ENCODE data around the gene NUP50.

NUP50 gene

DNA sequence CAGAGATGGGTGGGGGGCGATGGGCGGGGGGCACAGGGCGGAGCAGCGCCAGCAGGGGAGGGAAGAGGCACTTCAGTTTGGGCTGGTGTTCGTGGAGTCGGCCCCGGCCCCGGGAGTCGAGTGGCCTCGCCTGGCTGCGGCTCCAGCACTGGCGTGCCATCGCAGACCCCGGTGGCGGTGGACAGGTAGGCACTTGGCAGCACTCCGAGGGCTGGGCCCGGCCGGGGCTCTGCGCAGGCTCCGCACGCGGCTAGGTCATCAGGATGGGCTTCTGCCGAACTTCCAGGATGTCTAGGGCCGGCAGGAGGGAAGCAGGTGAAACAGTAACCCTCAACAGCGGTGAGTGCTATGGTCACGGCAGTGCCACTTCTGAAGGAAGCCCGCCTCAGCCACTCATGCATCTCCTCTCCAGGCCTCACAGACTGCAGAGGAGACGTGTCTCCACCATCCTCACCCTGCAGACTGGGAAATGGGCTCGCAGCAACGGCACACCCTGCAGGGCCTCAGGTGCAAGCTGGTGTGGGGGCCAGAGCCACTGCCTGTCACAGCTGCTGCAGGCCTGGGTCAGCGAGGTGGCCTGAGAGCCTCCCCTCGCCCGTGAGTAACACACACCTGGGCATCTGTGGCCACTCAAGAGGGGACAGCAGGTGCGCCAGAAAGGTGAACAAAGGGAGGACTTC, 33.3 kb downstream of the NUP50 start:
- DNase-seq, result no peak

DNA sequence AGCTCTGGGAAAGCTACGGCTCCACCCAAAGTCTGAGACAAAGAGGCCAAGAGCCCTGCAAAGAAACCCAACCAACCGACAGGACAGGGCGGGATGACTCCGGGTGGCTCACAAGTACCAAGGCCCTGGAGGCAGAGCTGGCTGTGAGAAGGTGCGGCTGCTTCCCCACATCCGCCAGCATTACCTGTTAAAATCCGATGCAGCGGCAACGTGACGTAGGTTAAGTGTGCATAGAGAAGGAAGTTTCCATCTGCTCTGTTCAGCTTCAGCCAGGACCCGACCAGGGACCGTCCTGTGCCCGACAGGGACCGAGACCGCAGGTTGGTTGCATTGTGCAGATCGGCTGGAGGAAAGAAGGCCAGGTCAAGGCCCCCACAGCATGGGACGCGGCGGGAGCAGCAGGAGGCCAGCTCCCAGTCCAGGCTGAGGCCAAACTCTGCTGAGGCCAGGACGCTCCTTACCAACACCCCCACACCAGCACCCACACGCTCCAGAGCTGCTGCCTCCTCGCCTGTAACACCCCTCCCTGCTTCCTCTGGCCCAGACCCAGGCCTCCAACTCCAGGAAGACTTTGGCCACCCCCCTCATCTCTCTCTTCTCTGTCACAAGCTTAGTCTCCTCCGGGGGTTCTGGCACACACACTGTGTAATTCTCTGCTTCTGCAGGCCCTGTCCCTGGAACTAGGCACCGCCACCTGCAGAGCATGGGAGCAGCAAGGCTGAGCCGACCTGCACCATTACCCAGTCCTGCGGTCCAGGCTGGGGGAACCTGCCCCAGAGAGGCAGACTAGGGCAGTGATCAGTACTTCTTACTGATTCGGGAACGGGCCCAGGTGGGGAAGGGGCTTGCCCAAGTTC, 34.1 kb downstream of the NUP50 start:
- DNase-seq, result no peak

DNA sequence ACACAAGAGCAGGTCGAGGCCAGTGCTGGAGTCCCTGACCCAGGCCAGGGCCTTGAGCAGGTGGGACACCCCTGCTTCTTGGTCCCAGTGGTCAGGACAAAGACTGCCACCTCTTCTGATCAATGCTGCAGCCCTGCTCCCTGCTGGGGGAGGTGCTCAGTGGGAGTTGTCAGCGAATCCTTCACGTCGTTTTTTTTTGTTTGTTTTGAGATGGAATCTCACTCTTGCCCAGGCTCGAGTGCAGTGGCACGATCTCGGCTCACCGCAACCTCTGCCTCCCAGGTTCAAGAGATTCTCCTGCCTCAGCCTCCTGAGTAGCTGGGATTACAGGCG, 34.7 kb downstream of the NUP50 start:
- no peak for DNase-seq

DNA sequence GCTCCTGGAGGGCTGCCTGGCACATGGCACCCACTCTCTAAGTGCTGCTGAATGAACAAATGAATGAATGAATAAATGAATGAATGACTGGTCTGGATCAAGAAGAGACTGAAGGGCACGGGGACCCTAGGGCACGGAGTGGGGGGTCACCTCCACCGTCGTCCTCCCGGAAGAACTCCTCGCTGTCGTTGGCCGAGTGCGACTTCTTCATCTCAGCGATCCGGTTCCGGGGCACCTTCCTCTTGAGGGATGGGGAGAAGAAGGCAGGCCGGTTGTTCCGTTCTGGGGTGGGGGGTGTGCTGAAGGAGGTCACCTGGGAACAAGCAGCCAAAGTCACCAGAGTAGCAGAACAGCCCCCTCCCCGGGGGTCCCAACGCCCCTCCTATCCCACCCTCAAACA, 36.0 kb downstream of the NUP50 start:
- no peak for DNase-seq

DNA sequence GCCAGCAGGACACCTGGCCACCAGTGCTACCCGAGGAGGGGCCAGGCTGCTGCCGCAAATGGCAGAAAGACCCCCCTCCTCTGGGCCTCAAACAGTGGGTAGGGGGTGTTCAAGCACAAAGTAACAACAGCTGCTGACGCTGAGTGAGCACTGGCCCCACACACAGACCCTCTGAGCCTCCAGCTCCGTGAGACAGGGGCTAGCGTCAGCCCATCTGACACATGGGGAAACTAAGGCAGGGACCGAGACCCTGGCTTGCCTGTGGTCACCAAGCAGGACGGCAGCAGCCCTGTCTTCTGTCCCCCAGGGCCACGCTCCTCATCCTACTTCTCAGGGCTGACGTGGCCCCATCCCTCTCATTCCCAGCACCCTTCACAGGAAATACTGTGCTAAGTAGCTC, 36.5 kb downstream of the NUP50 start:
- no peak for DNase-seq

DNA sequence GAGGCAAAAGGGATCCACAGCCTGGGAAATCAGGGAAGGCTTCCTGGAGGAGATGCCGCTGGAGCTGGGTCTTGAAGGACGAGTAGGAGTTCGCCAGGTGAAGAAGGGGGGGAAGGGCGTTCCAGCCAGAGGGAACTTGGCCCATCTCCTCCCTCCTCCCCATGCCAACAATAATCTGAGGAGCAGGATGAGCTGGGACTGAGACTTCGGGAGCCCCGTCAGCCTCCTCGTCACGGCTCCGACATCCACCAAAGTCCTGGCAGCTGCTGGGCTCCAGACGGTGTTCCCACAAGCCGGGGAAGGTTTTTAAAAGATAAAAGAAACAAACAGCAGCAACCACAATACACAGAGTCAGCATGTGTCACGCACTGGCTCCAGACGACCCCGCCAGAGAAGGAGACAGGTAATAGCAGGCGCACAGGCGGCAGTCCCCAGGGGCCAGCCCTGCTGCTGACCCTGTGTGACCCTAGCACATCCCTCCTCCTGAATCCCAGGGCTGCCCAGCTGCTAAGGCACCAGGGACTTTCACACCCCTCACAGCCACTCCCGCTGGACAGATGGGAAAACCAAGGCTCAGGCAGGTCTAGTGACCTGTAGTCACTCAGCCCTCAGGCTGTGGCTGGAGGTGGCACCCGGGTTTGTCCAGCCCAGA, 37.3 kb downstream of the NUP50 start:
- no peak for DNase-seq

DNA sequence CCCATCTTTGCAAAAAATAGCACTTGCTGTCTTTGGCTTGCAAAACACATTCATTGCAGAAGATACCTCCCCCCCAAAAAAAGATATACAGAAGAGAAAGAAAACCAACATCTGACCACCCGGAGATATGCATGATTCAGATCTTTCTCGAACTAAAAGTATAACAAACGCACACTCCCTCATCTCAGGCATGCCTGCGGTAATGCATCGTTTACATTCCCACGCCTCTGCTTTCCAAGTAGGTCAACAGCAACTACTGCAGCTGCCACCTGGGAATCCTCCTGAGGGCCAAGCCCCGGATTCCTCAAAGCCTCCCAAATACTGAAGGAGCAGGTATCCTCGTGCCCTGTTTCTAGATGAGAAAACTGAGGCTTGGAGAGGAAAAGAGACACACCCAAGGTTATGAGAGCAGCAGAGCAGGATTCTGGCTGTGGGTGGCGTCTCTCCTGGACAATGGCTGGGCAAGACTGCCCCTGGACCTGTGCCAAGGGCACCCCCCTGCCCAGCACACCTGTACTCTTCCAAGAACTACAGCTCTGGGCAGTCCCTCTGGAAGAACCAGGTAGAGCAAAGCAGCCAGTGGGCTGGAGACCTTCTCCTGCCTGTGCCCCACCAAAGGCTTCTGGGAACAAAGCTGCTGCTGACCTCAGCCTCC, 38.1 kb downstream of the NUP50 start:
- DNase-seq, result no peak

DNA sequence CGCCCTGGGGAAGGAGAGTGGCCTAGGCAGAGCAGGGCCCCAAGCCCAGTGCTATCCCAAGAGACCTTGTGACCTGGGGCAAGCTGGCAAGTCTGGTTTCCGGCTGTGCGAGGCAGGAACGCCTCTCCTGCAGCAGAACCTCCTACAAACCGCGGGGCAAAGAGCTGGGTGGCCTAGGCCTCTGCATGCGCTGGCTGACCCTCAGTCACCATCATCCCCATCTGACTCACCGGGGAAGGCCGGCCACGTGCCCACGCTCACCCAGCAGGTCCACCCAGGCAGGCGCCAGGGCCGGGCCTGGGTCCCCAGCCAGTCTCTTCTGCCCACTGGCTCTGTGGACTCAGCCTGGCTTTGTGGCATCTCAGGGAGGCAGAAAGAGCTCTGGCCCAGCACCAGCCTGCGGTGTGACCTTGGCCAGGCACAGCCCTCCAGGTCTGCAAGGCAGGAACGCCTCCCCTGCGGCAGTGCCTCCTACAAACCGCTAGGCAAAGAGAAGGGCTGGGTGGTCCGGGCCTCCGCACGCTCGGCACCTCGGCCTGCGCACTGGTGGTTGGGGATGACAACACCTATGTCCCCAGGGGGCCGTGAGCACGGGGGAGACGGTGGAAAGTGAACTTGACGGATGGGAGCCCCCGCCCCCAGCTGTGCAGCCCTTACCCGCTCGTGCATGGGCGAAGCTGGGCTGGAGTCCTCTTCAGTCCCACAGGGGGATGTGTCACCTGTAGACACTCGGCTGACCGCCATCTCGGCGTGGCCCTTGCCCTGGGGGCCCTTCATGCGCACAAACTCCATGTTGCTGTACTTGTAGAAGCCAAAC, 38.8 kb downstream of the NUP50 start:
- no peak for DNase-seq

DNA sequence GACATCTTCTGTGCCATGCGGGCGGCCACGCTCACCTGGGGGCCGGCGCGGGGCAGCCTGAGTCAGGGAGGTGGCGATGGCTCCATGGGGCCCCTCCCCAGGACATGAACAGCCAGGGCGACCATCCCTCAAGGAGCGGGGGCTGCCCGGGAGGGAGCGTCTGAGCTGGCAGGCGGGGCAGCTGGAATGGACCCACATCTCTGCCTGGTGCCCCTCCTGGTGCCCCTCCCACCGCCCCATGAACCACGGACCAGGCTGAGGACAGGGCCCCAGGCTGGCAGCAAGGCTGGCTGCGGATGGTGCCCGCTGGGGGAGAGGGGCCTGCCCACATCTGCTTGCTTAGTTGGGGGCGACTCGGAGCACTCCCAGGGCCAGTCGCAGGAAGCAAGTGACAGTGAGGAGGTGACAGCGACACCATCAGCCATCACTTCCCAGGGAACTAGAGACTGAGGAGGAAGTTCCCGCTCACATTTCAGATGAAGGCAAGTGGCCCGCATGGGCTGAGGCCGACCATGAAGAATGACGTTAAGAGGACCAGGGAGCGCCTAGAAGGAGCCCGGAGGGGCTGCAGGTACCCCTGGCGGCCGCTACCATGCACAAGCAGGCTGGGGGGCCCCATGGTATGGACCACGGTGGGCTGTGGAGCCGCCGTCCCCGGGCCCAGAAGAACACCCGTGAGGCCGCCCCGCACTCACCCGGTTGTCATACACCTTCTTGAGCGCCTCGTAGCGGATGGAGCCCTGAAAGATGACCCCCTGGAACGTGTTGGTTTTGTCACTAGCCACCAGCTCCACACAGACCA, 39.6 kb downstream of the NUP50 start:
- no peak for DNase-seq

DNA sequence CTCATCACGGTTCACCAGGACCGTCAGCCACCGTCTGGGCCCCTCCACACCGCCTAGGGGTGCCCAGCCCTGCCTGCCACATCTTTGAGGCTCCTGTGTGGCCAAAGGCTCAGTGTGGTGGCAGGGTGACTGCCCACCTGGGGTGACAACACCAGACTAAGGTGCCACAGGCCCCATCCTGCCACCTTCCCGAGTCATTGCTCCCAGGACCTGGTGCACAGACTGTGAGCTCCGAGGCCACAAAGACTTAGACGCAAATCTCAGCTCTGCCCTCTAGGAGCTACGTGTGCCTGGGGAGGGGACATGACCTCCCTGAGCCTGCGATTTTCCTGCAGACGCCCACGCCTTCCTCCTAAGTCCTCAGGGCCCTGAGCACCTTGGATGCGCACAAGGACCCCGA, 40.5 kb downstream of the NUP50 start:
- DNase-seq, result no peak

DNA sequence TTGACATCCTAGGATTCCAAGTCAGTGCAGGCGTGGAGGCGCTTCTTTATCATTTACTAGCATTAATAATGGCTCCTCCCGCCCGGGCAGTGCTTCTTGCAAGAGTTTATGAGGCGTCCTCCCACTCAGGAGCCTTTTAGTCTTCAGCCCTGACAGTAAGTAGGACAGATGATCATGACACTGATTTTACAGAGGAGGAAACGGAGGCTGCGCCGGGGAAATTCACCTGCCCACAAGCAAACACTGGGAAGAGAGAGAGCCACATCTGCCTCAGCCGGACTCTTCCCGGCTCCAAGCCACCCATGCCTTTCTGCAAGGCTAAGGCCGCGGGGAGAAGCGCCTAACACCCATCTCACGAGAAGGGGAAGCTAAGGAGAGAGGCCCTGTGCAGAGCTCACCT, 41.1 kb downstream of the NUP50 start:
- no peak for DNase-seq

DNA sequence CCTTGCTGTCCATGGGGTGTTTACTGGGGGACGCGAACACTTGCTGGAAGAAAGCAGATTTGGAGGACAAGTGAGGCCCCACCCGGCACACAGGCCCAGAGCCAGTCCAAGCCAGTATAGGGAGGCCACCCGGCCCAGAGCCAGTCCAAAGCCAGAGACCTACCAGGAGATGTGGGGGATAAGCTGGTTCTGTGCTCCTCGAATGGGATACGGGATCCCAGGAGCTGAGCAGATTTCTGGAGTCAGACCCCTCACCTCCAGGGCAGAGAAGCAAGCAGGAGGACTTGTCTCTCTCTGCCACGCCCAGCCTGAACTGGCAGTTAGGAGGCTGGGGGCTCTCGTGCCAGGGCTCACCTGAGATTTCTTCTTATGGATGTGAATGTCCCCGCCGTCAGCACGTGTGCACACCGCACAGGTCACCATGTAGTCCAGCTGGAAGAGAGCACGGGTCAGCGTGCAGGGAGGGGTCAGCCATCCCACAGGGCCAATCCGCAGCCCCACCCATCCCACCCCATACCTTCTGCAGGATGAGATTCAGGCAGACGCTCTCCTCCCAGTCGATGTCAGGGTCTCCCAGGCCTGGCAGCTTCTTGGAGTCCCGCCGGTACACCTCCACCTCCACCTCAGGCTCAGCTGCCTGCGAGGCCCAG, 41.7 kb downstream of the NUP50 start:
- DNase-seq, result no peak

DNA sequence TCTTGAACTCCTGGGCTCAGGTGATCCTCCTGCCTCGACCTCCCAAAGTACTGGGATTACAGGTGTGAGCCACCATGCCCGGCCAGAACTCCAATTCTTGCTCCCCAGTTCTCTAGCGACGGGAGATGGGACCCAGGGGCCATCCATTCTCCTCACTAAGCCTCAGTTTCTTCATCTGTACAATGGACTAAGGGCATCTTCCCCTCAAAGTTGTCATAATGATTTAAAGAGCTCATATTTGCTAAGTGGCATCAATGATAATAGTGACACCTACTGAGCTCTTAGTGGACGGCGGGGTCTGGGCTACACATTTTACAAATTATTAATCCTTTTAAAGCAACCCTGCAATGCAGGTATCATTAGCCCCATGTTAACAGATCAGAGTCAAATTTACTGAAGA, 42.5 kb downstream of the NUP50 start:
- no peak for DNase-seq

DNA sequence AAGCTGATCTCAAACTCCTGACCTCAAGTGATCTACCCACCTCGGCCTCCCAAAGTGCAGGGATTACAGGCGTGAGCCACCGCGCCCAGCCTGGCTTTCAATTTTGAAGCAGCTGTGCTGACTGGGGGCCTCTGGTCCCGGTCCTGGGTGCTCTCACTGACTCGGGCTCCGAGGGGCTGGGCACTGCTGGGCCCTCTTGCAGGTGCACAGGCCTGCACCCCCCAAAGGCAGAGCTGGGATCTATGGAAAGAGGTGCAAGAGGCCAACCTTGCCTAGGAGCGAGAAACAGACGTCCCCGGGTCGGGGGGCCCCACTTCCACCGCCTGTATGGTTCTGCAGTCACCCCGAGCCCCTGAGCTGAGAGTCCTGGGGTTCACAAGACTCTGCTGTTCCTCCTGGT, 43.8 kb downstream of the NUP50 start:
- no peak for DNase-seq

DNA sequence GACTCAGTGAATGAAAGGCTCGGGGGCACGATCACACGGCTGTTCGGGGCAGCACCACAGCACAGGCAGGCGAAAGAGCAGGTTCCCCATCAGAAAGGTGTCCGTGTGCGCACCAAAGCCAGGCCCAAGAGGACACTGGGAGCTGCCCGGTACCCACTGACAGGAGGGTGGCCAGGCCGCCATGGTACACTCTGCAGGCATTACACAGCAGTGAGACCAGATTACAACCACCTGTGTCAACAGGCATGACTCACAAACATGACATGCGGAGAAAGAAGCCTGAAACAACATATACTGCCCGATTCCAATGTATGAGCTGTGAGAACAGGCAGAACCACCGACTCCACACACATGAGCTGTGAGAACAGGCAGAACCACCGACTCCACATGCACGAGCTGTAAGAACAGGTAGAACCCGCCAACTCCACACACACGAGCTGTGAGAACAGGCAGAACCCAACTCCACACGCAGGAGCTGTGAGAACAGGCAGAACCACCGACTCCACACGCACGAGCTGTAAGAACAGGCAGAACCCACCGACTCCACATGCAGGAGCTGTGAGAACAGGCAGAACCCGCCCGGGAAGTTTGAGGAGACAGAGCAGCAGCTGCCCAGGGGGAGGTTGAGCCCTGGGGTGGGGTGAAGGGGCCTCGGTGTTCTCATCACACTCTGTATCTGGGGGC, 44.4 kb downstream of the NUP50 start:
- DNase-seq, result no peak

DNA sequence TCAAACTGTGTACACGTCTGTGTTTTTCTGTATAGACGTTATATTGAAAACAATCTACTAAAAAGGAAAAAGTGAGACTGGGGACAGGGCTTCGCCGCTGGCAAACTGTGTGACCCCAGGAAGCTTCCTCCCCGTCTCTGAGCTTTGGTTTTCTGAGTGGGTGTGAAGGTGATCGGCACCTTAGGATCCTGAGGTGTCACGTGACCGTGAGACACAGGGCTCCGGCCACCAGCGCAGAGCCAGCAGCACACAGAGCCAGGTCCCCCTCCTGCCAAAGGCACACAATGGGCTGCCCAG, 44.9 kb downstream of the NUP50 start:
- DNase-seq, result no peak

DNA sequence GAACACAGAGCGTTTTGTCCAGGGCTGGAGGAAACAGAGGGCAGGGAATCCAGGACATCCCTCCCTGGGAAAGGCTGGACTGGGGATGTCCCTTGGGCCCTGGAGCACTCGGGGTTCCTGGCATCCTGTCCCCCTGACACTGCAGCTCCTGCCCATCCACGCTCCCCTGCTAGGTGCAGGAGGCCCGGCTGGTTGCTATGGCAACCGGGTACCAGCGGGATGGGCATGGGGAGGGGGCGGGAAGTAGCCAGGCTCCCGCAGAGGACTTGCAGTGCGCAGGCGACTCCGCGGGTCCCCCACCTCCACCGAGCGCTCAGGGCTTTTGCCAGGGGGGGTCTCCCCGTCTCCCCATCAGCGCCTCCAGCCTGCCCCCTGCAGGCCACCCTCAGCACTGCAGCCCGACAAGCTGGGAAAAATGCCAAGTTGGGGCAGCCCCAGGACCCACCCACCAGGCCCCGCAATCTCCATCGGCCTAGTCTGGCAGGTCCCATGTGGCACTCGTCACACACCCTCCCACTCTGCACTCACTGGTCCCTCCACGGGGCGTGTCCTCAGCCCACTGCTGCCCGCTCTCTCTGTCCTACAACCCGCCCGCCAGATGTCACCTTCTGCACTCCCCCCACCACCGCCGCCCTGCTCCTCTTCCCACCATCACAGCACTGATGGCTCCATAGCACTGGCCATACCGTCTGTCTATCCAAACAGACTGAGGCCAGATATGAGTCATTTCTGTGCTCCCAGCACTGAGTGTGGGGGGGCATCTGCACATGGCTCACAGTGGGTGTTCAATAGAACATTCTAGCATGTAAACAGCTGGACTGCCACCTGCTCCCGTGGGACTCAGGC, 45.5 kb downstream of the NUP50 start:
- DNase-seq, result peak in 1 of 2 experiments; percentile 31

DNA sequence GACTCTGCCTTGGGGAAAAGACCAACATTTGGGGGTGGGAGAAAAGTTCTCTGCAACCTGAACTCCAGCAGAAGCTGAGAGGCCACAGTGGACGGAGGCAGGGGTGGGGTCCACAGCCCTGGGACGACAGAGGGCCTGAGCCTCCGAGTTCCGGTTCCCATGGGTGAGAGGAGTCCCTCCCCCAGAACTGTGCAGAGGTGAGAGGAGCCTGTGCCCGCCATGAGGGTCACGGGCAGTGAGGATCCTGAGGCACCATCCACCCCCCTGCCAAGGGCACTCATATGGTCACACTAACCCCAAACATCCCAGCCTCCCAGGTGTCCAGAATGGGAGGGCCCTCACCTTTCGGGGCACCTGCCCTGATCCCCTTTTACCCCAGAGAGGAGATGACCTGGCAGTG, 46.4 kb downstream of the NUP50 start:
- no peak for DNase-seq

DNA sequence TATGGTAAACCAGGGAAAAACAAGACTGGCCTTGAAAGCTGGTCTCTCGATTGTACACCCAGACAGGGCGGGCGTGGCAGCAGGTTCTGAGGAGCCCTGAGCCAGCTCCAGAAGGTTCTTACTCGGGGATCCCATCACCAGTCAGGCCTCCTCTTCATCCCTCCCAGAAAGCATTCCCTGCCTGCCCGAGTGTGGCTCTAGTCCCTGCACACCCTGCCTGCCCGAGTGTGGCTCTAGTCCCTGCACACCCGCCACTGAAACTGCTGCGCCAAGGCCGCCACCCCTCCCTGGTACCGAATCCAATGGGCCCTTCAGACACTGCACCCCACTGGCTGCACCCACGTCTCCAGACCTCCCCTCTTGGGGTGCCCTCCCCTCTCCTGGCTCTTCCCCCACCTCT, 46.9 kb downstream of the NUP50 start:
- DNase-seq, result no peak

DNA sequence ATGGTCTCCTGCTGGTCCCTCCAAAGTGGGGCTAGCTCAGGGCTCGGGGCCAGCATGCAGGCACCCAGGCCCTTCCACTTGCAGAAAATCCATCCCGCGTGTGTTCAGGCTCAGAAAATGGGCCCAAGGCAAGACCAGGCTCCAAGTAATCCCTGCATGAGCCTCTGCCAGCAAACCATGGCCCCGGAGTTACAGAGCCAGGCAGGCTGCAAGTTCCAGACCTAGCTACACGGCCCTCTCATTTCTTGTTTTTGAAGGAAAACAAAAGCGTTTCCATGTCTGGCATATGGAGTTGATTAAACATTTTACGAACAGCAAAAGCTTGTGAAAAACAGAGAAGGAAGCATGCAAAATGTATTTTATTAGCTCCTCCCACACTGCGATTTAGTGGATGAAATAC, 47.3 kb downstream of the NUP50 start:
- DNase-seq, result no peak
